GM19324 (cell line): ENCODE measurements around the gene ANKRD55.
A peak's percentile ranks its signal among the peaks of the same experiment; 100 is the strongest.
"Not testable (repeated sequence)": the region's sequence is repeated elsewhere in the genome, so short reads cannot be mapped to it uniquely, and the experiment has no call there.

Experiments
- ATAC-seq: cut with Tn5 transposase; IDR thresholded peaks from one replicate; pipeline ENCODE4 v1.9.1; 2021; ENCODE audit warnings: mild to moderate bottlenecking, moderate library complexity; ENCODE audit not compliant: unreplicated experiment, low FRiP score

ANKRD55 gene

DNA sequence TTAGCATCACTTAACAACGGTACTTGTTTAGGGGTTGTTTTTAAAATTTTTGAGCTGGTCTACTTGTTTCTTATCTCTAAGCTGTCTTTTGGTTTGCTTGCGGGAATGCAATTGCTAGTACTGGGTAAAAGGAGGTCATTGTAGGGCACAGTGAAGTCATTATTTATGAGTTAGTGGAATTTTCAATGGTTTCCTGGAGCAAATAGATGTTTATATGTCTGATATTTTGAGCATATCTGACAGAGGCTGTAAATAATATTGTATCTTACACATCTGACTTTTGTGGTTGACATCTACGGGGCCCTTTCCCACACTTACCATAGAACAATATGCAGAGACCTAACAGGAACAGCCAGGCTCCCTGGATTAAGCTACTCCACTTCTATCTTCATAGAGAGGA lies 147.9 kb downstream of the ANKRD55 start:
- no peak for ATAC-seq

DNA sequence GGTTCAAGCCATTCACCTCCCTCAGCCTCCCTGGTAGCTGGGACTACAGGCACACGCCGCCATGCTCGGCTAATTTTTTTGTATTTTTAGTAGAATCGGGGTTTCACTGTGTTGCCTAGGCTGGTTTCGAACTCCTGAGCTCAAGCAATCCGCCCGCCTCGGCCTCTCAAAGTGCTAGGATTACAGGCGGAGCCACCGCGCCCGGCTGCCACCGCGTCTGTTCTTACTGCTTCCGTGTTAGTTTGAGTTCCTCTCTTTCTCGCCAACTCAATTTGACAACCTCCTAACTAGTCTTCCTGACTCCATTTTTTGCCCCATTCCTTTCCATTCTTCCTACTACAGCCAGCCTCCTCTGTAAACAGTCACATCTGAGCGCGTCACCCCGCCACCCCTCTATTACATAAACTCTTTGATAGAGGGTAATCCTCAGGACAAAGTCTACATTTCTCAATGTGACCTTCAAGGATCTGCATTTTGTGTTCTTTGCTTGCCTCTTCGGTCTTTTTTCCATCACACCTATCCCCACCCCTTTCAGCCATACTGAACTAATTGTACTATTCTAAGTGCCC lies 149.8 kb downstream of the ANKRD55 start:
- ATAC-seq: no peak

DNA sequence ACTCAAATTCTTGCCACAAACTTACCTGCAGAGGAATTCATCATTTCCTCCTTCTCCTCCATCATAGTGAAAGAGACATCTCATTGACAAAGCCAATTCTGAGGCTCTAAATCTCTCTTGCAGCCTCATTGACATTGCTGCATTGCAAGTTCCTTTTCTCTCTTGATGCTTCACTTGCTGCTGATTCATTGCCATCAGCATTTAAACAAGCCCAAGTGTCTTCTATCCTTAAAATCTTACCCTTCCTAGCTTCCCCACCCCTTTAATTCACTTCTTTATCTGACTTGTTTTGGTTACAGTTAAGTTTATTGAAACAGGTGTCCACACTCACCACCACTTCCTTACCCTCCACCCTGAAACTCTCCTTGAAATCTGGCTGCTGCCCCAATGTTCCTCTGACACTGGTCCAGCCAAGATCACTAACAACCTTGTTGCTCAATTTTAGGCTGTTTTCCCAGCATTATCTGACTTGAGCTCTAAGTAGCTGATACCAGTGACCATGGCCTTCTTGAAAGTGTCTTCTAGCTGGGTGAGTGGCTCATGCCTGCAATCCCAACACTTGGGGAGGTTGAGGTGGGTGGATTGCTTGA lies 152.0 kb downstream of the ANKRD55 start:
- ATAC-seq: peak; percentile 24

DNA sequence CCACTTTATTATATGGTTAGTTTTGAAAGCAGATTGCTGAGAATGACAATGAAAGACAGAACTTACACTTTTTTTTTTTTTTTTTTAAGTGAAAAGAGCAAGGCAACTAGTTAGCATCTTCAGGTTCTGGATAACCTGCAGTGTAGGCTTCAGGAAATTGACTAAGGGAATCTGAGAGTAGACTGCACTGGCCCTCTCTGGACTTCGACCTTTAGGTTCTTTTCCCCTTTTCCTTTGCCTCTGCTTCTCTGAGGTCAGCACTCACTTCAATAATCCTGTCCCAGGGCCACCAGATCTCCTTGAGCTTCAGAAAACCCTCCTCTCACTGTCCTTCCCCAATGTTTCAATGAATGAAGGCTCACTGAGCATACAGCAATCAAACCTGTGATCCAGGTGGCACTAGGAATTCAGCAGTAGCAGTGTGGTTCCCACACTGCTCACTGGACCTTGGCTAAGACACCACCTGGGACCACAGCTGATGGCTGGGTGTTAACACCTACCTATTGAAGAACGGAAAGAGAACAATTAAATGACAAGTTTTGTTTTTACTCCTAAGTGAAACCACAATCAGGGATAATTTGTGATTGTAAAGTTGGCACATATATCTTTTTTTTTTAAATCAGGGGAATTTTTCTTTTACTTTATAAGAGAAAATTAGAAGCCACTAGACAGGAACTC lies 152.6 kb downstream of the ANKRD55 start:
- ATAC-seq: peak; percentile 79

DNA sequence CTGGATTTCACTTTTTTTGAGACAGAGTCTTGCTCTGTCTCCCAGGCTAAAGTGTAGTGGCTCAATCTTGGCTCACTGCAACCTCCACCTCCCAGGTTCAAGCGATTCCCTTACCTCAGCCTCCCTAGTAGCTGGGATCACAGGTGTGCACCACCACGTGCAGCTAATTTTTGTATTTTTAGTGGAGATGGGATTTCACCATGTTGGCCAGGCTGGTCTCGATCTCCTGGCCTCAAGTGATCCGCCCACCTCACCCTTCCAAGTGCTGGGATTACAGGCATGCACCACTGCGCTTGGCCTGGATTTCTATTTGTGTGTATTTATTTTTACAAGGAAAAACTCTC lies 154.0 kb downstream of the ANKRD55 start:
- ATAC-seq: not testable (repeated sequence)

DNA sequence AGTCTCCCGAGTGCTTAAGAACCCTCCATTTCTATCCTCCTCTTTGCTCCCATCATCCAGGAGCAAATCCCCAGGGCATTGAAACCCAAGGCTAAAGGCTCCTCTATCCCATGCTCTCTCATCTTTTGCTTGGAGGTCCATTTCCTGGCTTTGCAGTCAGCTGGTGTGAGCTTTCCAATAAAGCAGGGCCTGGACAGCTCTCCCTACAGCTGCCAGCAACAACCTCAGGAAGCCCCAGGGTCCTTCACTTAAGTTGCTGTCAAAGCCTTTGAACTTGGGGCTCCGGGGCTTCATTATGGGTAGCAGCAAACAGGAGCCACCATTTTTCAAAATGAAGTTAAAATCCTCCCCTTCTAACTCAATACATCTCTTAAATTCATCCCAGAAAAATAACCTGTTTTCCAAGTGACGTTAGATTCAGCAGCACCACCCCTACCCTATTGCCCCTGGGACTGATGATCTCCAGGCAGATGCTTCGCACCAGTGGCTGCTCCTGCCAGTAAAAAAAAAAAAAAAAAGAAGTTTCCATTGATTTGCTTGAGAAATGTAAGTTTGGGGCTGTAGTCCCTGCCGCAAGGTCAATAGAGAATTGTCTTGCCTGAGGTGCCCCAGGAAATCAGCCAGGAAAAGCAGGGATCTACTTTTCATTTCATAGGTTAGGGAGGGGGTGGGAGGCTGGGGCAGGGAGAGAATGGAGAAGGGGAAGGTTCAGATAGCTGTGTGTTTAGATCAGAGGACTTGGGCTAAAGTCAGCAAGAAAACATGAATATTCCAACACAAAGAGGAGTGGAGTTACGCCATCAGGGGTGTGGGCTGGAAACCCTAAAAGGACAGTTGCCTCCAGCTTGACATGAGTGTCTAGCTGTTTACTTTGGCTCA lies 154.6 kb downstream of the ANKRD55 start:
- ATAC-seq: no peak

DNA sequence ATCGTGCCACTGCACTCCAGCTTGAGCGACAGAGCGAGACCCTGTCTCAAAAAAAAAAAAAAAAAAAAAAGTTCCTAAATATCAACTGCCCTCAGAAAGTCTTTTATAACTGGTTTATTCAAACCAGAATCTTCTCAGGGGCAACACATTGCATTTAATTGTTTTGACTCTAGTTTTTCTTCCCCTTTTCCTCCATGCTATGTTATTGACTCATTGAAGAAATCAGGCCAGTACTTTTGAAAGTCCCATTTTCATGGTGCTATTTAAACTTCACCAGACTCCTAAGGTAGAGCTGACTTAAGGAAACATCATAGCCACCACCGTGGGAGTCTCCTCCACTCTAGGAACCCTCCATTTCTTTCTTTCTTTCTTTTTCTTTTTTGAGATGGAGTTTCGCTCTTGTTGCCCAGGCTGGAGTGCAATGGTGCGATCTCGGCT lies 155.3 kb downstream of the ANKRD55 start:
- ATAC-seq: no peak

DNA sequence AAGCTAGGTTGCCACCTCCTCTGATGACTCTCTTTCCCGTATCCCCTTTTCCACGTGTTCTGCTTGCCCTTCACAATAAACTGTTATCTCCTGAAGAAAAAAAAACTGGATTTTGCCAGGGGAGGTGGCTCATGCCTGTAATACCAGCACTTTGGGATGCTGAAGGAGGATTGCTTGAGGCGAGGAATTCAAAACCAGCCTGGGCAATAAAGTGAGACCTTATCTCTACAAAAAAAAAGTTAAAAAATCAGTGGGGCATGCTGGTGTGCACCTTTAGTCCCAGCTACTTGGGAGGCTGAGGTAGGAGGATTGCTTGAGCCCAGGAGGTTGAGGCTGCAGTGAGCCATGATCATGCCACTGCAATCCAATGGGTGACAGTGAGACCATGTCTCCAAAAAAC lies 156.6 kb downstream of the ANKRD55 start:
- no peak for ATAC-seq

DNA sequence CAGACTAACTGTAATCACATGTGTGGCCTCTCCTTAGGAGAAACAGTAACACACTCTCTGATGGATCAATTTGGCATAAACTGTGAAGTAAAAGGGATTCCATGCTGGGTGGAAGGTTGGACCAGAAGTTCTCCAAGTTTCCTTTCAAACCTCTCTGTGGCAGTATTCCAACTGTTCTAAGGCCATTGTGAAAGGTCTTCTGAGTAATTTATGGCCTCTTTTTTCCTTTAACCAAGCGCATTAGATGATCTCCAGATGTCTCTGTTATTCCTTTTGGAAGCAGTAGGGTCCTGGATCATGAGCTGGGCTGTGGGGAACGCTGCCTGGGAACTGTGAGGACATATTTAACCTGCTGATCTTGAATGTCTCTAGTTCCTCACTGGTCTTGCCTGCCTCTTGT lies 157.8 kb downstream of the ANKRD55 start:
- no peak for ATAC-seq

DNA sequence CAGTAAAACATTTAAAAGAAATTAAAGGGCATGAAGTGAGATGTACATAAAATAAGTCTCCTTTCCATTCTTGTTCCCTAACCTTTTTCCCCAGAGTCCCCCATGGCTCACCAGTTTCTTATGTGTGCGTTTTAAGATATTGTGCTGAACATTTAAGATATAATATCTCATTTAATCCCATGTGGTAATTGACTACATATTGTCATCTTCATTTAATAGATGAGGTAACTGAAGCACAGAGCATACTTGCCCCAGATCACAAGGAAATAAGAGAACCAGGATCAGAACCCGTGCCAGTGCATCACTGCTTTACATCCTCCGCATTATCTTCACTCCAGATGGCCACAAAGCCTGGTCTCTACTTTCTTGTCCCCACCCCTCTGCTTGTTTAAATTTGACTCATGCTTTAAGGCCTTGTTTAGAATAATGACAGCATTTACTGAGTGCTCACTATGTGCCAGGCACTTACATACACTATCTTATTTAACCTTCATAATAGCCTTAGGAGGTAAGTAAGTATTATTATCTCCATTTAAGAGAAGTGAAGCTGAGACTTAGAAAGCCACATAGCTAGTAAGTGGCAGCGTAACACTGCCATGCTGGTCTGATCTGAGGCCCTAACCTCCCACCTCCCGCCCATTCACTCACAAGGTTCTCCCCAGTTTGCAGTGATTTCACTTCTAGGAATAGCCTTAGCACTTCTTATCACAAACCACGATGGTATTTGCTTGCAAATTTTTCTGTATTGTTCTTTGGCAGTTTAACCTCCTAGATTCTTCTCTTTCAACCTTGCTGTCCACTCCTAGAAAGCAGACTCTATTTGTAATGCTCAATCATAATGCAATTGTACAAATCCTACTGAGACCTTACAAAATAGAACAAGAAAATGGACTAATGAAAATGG lies 160.0 kb downstream of the ANKRD55 start:
- no peak for ATAC-seq

DNA sequence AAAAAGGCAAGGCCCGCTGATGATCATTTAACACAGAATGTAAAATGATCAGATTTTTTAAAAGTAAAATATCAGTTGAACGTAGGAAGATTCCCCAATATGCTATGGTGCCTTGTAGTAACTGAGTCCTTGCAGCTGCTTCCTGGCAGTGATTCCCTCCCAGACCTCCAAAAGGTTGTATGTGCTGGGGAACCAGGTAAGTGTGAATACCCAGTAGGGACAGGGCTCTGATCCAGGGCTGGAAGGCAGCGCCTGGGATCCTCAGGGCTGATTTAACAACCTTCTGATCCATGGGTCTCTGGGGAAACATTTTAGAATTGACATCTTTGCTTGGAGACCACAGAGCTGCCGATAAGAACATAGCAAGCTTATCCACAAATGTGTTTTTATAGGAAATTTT lies 161.7 kb downstream of the ANKRD55 start:
- no peak for ATAC-seq

DNA sequence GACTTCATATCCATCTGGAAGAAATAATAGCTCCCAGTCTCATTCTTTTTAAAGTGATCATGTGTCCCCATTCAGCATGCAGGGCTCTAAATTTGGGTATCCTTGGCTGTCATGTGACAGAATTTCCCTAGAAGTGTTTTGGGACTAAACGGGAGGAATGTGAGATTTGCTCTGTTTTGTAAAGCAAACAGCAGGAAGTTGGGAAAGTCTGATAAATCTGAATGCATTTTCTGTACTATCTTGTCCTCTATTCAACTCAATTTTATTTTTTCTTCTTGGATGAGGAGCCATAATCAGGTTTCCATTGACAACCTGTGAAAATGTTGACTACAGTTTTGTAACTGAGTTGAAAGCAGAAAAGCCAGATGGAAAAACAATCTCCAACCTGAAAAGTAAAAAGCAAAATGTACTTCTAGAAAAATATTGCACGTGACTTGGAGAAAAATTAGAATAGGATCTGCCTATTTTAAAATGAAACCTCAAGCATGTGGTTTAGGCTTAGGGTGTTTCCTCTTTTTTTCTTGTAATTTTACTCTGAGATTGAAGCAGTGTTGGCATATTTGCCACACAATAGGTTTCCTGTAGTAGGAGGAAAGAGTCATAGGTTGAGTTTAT lies 162.2 kb downstream of the ANKRD55 start:
- ATAC-seq: no peak

DNA sequence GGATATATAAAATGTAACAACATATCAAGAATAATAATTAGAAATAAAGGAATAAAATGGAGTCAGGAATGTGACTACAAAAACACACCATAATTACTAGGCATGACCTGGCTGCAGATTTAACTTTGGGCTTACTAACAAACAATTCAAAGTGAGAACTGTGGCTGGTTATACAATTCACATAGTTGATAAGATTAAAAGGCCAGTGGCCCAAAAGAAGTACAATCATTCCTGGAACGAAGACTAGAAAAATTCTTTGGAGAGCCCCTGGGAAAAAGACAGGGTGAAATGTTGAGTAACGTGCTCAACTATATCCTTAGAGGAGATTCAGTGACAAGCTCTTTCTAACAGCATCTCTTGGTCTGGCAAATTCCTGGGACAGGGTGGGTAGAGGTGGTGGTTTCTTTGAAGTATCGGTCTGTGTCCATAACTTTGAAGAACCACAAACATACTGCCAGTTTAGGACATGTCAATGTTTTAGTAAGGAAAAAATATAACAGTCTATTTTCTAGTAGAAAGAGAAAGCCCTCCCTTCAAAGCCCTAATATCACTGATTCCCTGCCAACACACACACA lies 163.4 kb downstream of the ANKRD55 start:
- ATAC-seq: no peak

DNA sequence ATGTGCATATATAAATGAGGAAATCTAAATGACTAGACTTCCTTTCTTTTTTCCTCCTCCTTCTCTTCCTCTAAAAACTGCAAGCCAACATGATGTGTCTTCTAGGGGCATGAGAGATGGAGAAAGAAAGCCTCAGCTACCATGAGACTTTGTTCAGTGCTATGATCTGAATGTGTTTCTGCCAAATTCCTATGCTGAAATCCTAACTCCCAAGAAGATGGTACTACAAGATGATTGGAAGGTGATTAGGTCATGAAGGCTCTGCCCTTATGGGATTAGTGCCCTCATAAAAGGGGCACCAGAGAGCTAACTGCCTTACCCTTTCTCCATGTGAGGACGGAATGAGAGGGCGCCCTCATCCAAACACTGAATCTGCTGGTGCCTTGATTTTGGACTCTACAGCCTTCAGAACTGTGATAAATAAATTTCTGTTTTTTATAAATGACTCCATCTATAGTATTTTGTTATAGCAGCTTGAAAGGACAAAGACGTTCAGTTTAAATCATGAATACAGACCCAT lies 166.1 kb downstream of the ANKRD55 start:
- ATAC-seq: no peak

DNA sequence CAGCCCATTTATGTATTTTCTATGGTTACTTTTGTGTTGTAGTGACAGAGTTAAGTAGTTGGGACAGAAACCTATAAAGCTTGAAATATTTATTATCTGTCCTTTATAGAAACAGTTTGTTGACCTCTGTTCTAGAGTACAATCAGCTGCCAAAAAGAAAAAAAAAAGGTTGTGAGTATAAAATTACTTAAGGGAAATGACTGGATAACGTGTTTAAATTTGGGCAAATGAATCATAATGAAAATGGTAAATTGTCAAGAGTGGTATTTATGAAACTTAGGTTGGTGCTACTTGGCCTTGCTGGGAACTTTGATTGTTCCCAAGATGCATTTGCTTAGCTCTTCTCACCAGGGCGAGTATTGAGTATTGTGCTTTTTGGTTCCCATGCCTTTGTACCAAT lies 168.1 kb downstream of the ANKRD55 start:
- ATAC-seq: no peak

DNA sequence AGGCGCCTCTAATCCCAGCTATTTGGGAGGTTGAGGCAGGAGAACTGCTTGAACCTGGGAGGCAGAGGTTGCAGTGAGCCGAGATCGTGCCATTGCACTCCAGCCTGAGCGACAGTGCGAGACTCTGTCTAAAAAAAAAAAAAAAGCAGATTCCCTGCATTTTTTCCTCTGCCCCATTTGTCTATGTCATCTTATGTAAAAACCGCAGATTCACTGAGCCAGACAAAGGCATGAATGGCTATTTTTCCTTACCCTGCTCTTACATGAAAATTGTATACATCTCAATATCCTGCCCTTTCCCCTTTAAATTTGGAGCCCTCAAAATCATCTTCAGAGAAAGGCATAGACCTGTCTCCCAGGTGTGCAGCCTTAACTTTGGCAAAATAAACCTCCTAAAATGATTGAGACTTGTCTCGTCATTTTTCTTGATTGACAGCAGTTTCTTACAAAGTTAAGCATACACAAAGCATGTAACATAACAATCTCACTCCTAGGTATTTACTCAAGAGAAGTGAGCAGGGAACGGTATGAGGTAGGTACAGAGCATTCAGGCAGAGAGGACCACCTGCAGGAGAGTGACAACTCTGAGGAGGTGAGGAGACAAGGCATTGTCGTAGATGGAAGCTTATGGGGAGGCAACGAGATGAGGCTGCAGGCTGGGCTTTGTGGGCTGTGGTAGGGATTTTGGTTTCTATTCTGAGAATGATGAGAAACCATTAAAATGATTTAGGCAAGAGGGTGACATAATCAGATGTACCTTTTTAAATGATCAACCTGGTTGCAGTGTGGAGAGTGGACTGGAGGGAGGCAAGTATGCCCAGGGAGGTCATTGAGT lies 172.6 kb downstream of the ANKRD55 start:
- ATAC-seq: no peak

DNA sequence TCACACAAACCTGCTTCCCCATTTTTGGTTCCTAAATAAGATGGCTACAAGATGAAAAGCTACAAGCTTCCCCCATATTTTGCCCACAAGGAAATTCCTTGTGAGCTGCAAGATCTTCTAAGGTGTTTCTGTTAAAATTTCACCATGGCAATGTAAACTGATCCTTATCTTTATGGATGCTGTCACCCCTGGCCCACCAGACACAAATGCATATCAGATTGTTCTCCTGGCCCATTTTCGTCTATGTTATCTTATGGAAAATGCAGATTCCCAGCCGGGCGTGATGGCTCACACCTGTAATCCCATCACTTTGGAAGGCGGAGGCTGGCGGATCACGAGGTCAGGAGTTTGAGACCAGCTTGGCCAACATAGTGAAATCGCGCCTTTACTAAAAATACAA lies 173.3 kb downstream of the ANKRD55 start:
- ATAC-seq: no peak

DNA sequence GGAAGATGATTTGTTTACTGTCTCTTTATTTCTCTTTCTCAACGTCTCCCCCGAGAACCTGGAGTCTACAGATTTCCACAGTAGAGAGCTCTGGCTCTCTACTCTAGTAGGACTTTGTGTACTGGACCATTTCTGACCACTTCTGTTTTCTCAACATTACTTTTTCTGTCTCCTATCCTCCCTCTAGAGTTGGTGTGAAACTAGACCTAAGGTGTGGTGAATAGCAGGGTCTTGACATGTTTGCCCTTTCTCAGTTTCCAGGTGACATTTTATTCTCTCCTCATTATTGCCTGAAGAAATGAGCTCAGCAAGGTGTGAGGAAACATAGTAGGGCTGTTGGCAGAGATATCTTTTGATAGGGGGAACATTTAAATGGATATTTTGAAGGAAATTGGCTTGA lies 176.3 kb downstream of the ANKRD55 start:
- peak; percentile 73 for ATAC-seq
